ENCODE results near the gene PWWP2B.

GRCh38 chr10:132417957-132418441 is 21.0 kb downstream of the PWWP2B start:
- TF ChIP-seq TCF12 (IDR thresholded peaks at IDR 0.05; ENCODE audit: low read depth, low read length) (no peak), KDM5A (IDR thresholded peaks at IDR 0.05; ENCODE audit: low read length) (no peak), SRF (IDR thresholded peaks at IDR 0.05; ENCODE audit: low read depth, low read length) (no peak)
- TF ChIP-seq, protein P1, sequence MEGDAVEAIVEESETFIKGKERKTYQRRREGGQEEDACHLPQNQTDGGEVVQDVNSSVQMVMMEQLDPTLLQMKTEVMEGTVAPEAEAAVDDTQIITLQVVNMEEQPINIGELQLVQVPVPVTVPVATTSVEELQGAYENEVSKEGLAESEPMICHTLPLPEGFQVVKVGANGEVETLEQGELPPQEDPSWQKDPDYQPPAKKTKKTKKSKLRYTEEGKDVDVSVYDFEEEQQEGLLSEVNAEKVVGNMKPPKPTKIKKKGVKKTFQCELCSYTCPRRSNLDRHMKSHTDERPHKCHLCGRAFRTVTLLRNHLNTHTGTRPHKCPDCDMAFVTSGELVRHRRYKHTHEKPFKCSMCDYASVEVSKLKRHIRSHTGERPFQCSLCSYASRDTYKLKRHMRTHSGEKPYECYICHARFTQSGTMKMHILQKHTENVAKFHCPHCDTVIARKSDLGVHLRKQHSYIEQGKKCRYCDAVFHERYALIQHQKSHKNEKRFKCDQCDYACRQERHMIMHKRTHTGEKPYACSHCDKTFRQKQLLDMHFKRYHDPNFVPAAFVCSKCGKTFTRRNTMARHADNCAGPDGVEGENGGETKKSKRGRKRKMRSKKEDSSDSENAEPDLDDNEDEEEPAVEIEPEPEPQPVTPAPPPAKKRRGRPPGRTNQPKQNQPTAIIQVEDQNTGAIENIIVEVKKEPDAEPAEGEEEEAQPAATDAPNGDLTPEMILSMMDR (IDR thresholded peaks at IDR 0.05; ENCODE audit: control extremely low read depth in 1 of 3, insufficient read depth in 1 of 3, low read depth in 1 of 3, low read length in 3 of 3) = no peak

Data from H1 (cell line).